Activated CD8-positive, alpha-beta T cell treated with anti-CD3 and anti-CD28 coated beads, Interleukin-2, amount 10 ng/mL, durations not matched to agents 7 days and 5 days (primary cell): ENCODE measurements around the gene SON. TPM values are rescaled to one million over a fixed set of nuclear protein-coding genes. Genes with fewer than 3 reads are reported as not detected.

Source experiments
- ATAC-seq: fragments of 150-1000 bp; cut with Tn5 transposase; one replicate; pipeline ENCODE4 v1.10.0; 2021; ENCODE audit warnings: moderate library complexity
- CTCF ChIA-PET: fragments of 350-600 bp; sonication (Branson Sonifier 250); formaldehyde crosslinking; loops from one replicate; lab custom pipeline; 2021; ENCODE audit warnings: antibody characterized with exemption; lab: Charles Lee
- POLR2A ChIA-PET: fragments of 350-600 bp; sonication (Branson Sonifier 250); formaldehyde crosslinking; loops from one replicate; lab custom pipeline; 2021; ENCODE audit warnings: antibody characterized with exemption; lab: Charles Lee
- DNase-seq: peaks from one replicate; pipeline ENCODE4 v3.0.0-alpha.2; 2020
- H3K27ac Mint-ChIP-seq: one replicate; pipeline ENCODE4 v1.8.0; 2021; ENCODE audit warnings: mild to moderate bottlenecking, mixed read lengths
- H3K27me3 Mint-ChIP-seq: one replicate; pipeline ENCODE4 v1.8.0; 2021; ENCODE audit warnings: low read depth, mixed read lengths
- H3K36me3 Mint-ChIP-seq: one replicate; pipeline ENCODE4 v1.8.0; 2021; ENCODE audit warnings: low read depth, mixed read lengths
- H3K4me1 Mint-ChIP-seq: one replicate; pipeline ENCODE4 v1.8.0; 2021; ENCODE audit warnings: low read depth, mixed read lengths
- H3K4me3 Mint-ChIP-seq: one replicate; pipeline ENCODE4 v1.8.0; 2021; ENCODE audit warnings: mild to moderate bottlenecking, mixed read lengths
- H3K9me3 Mint-ChIP-seq: one replicate; pipeline ENCODE4 v1.8.0; 2022; ENCODE audit warnings: mixed read lengths; ENCODE audit not compliant: insufficient read depth
- total RNA-seq, 2 experiments: library from RNA; stranded (reverse); gene quantifications; one replicate each; pipeline ENCODE4 v1.2.3, GENCODE V29; 2021

The SON gene
- total RNA-seq, 2 experiments from 2014 or later: 284 to 285 TPM

- Mint-ChIP-seq H3K27ac (no peak overlapping the region), H3K9me3 (no peaks in the 10 kb centered on the region), H3K36me3 (peaks cover 59% of the 10 kb centered on the region), H3K27me3 (no peaks in the 10 kb centered on the region), H3K4me3 (no peak overlapping the region), H3K4me1 (peaks cover 15% of the 10 kb centered on the region)
- ChIA-PET POLR2A (interaction anchor here (0.6 kb wide), 1 partner anchor 12 kb away, joined by 3 read pairs; no protein-coding TSS in a partner anchor), CTCF (no interaction called here)
- ATAC-seq (no peak), DNase-seq (no peak)
Observed at GRCh38 chr21:33518899-33519298, 23.9 kb upstream of the SON start.

GRCh38 chr21:33522297-33522952, 20.4 kb upstream of the SON start:
- peaks cover 50% of the 10 kb centered on the region for H3K36me3 Mint-ChIP-seq
- H3K27me3 Mint-ChIP-seq: no peaks in the 10 kb centered on the region
- DNase-seq (no peak), ATAC-seq (no peak)
- H3K27ac Mint-ChIP-seq: no peak overlapping the region
- POLR2A ChIA-PET: interaction anchor here (1.2 kb wide), 1 partner anchor 8 kb away, joined by 3 read pairs; no protein-coding TSS in a partner anchor
- CTCF ChIA-PET: no interaction called here
- no peaks in the 10 kb centered on the region for H3K4me1 Mint-ChIP-seq
- H3K9me3 Mint-ChIP-seq: no peaks in the 10 kb centered on the region
- no peak overlapping the region for H3K4me3 Mint-ChIP-seq

- Mint-ChIP-seq H3K36me3 (peaks cover 52% of the 10 kb centered on the region), H3K4me3 (no peak overlapping the region), H3K4me1 (no peaks in the 10 kb centered on the region), H3K27ac (no peak overlapping the region), H3K27me3 (no peaks in the 10 kb centered on the region), H3K9me3 (no peaks in the 10 kb centered on the region)
- CTCF ChIA-PET: no interaction called here
- ATAC-seq (no peak), DNase-seq (no peak)
- POLR2A ChIA-PET: interaction anchor here (1.2 kb wide), 1 partner anchor 8 kb away, joined by 3 read pairs; no protein-coding TSS in a partner anchor
Observed at GRCh38 chr21:33522953-33523349, 19.9 kb upstream of the SON start.

GRCh38 chr21:33531007-33531406, 11.8 kb upstream of the SON start:
- ChIA-PET CTCF (no interaction called here), POLR2A (interaction anchor here (1.3 kb wide), 1 partner anchor 12 kb away, joined by 5 read pairs; the partner anchor contains the start of gene SON)
- peaks cover 71% of the 10 kb centered on the region for H3K36me3 Mint-ChIP-seq
- no peak for ATAC-seq
- H3K4me1 Mint-ChIP-seq: peaks cover 2% of the 10 kb centered on the region
- DNase-seq: no peak
- no peak overlapping the region for H3K4me3 Mint-ChIP-seq
- H3K27me3 Mint-ChIP-seq: no peaks in the 10 kb centered on the region
- H3K27ac Mint-ChIP-seq: no peak overlapping the region
- H3K9me3 Mint-ChIP-seq: no peaks in the 10 kb centered on the region

- Mint-ChIP-seq H3K36me3 (peaks cover 66% of the 10 kb centered on the region), H3K27ac (no peak overlapping the region), H3K4me1 (peaks cover 24% of the 10 kb centered on the region), H3K9me3 (no peaks in the 10 kb centered on the region), H3K27me3 (no peaks in the 10 kb centered on the region), H3K4me3 (no peak overlapping the region)
- ChIA-PET CTCF (interaction anchor here (0.8 to 1.1 kb wide), 2 partner anchors 17 to 40 kb away, joined by 3 read pairs; no protein-coding TSS in a partner anchor), POLR2A (interaction anchor here (0.7 kb wide), 1 partner anchor 212 kb away, joined by 3 read pairs; the partner anchor contains the start of gene IFNAR1)
- DNase-seq (no peak), ATAC-seq (no peak)
Observed at GRCh38 chr21:33537212-33537611, 5.6 kb upstream of the SON start.

GRCh38 chr21:33539616-33540015, 3.2 kb upstream of the SON start:
- Mint-ChIP-seq H3K27ac (no peak overlapping the region), H3K36me3 (peaks cover 58% of the 10 kb centered on the region), H3K4me3 (no peak overlapping the region), H3K27me3 (no peaks in the 10 kb centered on the region), H3K9me3 (no peaks in the 10 kb centered on the region), H3K4me1 (peaks cover 22% of the 10 kb centered on the region)
- CTCF ChIA-PET: interaction anchor here (1.0 to 1.3 kb wide), 2 partner anchors 9 to 178 kb away, joined by 3 to 4 read pairs; no protein-coding TSS in a partner anchor
- POLR2A ChIA-PET: interaction anchor here (6.0 kb wide), 1 partner anchor 60 kb away, joined by 32 read pairs; the partner anchor contains the start of gene TMEM50B
- no peak for ATAC-seq
- no peak for DNase-seq

GRCh38 chr21:33540711-33541104, 2.1 kb upstream of the SON start:
- Mint-ChIP-seq H3K27ac (peak overlapping the region; percentile 84), H3K9me3 (no peaks in the 10 kb centered on the region), H3K36me3 (peaks cover 52% of the 10 kb centered on the region), H3K4me3 (peak overlapping the region; percentile 95), H3K27me3 (no peaks in the 10 kb centered on the region), H3K4me1 (peaks cover 26% of the 10 kb centered on the region)
- POLR2A ChIA-PET: interaction anchor here (0.5 to 6.0 kb wide), 3 partner anchors 41 to 179 kb away, joined by 4 to 32 read pairs (median 4); partner anchors contain the start of gene TMEM50B
- DNase-seq: no peak
- no peak for ATAC-seq
- CTCF ChIA-PET: interaction anchor here (0.6 to 1.9 kb wide), 3 partner anchors 8 to 786 kb away, joined by 3 to 9 read pairs (median 3); no protein-coding TSS in a partner anchor

GRCh38 chr21:33541105-33541711, 1.6 kb upstream of the SON start:
- Mint-ChIP-seq H3K36me3 (peaks cover 53% of the 10 kb centered on the region), H3K27ac (peak overlapping the region; percentile 99), H3K4me1 (peaks cover 30% of the 10 kb centered on the region), H3K27me3 (no peaks in the 10 kb centered on the region), H3K4me3 (peak overlapping the region; percentile 95), H3K9me3 (no peaks in the 10 kb centered on the region)
- ATAC-seq (no peak), DNase-seq (no peak)
- CTCF ChIA-PET: interaction anchor here (0.7 to 1.9 kb wide), 2 partner anchors 47 to 65 kb away, joined by 3 to 9 read pairs; partner anchors contain the start of gene DONSON
- POLR2A ChIA-PET: interaction anchor here (0.5 to 6.0 kb wide), 7 partner anchors 47 to 274 kb away, joined by 3 to 32 read pairs (median 4); partner anchors contain the start of genes DNAJC28, DONSON and TMEM50B

- peaks cover 30% of the 10 kb centered on the region for H3K4me1 Mint-ChIP-seq
Observed at GRCh38 chr21:33541756-33542639, 840 bp upstream of the SON start, which contains the start of gene GART. Gene GART (minus strand): TSS chr21:33542117. CDS start chr21:33539315, 2,802 bp downstream.

GRCh38 chr21:33543505-33544129, 779 bp downstream of the SON start:
- peak overlapping the region; percentile 99 for H3K27ac Mint-ChIP-seq
- POLR2A ChIA-PET: interaction anchor here (0.6 to 6.0 kb wide), 16 partner anchors 8 to 390 kb away, joined by 3 to 32 read pairs (median 5); partner anchors contain the start of genes DONSON and TMEM50B
- no peaks in the 10 kb centered on the region for H3K27me3 Mint-ChIP-seq
- H3K9me3 Mint-ChIP-seq: no peaks in the 10 kb centered on the region
- H3K36me3 Mint-ChIP-seq: peaks cover 47% of the 10 kb centered on the region
- ATAC-seq (no peak), DNase-seq (peak; percentile 72)
- CTCF ChIA-PET: interaction anchor here (1.1 to 3.3 kb wide), 6 partner anchors 14 to 406 kb away, joined by 3 to 20 read pairs (median 6); partner anchors contain the start of genes DNAJC28, DONSON and TMEM50B
- H3K4me1 Mint-ChIP-seq: peaks cover 32% of the 10 kb centered on the region
- H3K4me3 Mint-ChIP-seq: peak overlapping the region; percentile 95

More at GRCh38 chr21:33541756-33542639, 840 bp upstream of the SON start, which contains the start of gene GART:
- Mint-ChIP-seq H3K27me3 (no peaks in the 10 kb centered on the region), H3K4me3 (peak within 1 kb of the TSS; percentile 95), H3K9me3 (no peaks in the 10 kb centered on the region), H3K36me3 (peaks cover 49% of the 10 kb centered on the region), H3K27ac (peak within 1 kb of the TSS; percentile 99)
- ATAC-seq (peak; percentile 71), DNase-seq (peak; percentile 86)
- ChIA-PET POLR2A (interaction anchor here (0.5 to 6.0 kb wide), 15 partner anchors 9 to 275 kb away, joined by 3 to 32 read pairs (median 4); partner anchors contain the start of genes DNAJC28, DONSON and TMEM50B), CTCF (interaction anchor here (0.7 to 3.3 kb wide), 4 partner anchors 46 to 64 kb away, joined by 3 to 20 read pairs (median 8); partner anchors contain the start of genes DONSON and TMEM50B)
